Hair follicular keratinocyte (primary cell): ENCODE results near the gene ASB3. TPM values are rescaled to one million over a fixed set of nuclear protein-coding genes. Genes with fewer than 3 reads are reported as not detected.

Experiments used
- total RNA-seq: library from RNA; depleted of rRNA; stranded (reverse); fragments of >200 nt; gene quantifications from 2 replicates; pipeline ENCODE4 v1.2.3, GENCODE V29; 2015

Gene ASB3, protein sequence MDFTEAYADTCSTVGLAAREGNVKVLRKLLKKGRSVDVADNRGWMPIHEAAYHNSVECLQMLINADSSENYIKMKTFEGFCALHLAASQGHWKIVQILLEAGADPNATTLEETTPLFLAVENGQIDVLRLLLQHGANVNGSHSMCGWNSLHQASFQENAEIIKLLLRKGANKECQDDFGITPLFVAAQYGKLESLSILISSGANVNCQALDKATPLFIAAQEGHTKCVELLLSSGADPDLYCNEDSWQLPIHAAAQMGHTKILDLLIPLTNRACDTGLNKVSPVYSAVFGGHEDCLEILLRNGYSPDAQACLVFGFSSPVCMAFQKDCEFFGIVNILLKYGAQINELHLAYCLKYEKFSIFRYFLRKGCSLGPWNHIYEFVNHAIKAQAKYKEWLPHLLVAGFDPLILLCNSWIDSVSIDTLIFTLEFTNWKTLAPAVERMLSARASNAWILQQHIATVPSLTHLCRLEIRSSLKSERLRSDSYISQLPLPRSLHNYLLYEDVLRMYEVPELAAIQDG
- total RNA-seq = 8.0 and 13.2 TPM in 2 replicates

DNA sequence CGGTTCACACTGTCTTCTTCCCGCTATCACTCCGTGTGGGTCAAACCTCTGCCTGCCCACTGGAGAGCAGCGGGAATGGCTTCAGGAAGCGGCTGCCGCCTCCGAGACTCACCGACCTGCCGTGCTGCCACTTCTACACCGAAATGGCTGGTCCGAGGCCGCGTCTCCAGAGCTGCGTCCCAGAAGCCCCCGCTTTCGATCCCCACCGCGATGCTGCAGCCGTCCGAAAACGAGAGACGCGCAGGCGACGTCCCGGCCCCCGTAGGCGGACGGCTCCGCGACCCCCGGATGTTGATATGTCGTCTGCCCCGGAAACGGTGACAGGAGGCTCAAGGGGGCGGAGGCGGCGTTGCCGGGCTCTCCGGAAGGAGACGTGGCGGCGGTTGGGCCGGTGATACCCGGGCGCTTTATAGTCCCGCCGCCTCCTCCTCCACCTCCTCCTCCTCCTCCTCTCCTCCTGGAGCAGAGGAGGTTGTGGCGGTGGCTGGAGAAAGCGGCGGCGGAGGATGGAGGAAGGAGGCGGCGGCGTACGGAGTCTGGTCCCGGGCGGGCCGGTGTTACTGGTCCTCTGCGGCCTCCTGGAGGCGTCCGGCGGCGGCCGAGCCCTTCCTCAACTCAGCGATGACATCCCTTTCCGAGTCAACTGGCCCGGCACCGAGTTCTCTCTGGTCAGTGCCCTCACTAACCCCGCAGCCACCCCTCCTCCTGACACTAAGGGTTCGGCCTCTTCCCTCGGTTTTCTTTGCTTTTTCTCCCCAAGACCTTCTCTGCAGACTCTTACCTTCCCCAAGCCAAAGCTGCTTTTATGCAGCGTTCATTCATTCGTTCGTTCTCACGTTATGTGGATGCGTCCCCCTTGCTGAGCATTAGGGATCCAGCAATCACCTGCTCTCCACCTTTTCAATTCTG lies at the start of gene ASB3, which contains the start of gene ERLEC1:
ASB3 (minus strand) TSS at position 249 of the 909 bp plus-strand sequence. CDS start 21,381 bp downstream, outside the sequence.
ERLEC1 (plus strand) TSS at position 340 of the 909 bp plus-strand sequence; CDS start at position 507, 167 bp downstream.

DNA sequence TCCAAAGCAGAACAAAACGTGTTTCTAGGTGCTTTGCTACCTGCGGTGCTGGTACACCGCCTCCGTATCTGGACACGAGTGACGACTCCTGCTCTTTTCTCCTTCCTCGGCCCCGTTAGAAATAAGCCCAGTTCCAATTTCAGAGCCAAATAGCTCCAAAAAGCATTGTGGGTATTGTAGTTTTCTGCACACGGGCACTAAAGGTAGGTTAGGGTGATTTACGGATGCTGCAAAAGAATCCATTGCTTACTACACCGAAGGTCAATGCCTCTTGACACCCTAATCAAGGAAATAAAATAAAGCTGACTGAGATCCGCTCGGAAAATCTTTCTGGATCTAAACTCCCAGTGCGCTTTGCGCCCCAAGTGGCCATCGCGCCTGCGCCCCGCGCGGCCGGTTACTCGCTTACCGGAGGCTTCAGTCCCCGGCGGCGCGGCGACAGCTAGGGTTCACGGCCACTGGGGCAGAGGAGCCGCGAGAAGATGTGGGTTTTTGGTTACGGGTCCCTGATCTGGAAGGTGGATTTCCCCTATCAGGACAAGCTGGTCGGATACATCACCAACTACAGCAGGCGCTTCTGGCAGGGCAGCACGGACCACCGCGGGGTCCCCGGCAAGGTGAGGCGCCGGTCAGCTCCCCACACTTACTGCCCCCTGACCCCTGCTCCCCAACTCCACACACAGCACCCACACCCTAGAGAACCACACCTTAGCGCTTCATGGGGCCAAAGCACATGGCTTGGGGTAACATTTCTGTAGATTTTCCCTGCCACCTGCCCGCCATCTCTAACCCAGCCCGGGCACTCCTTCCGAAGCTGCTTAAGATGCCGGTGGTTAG lies 19.1 kb downstream of the ASB3 start, which contains the start of gene CHAC2:
CHAC2 (plus strand) TSS at position 400 of the 837 bp plus-strand sequence; CDS start at position 483, 83 bp downstream.

Other genes with a start within 250 kb of the ASB3 start
- 7.7 and 17.5 TPM in 2 replicates for gene CHAC2, start 19.1 kb downstream of the ASB3 start, total RNA-seq
- gene ERLEC1, start 91 bp upstream of the ASB3 start, total RNA-seq = 53.3 and 60.8 TPM in 2 replicates
- 0.15 and 0.62 TPM in 2 replicates for gene GPR75, start 73.0 kb upstream of the ASB3 start, total RNA-seq
- gene PSME4, start 184.0 kb upstream of the ASB3 start, total RNA-seq = 42.4 and 50.0 TPM in 2 replicates